EH (cell line): ENCODE results near the gene PLXNC1.

Experiments
- DNase-seq: peaks from one replicate; pipeline ENCODE4 v3.0.0-alpha.2; 2015; ENCODE audit warnings: low read depth

The PLXNC1 gene

GRCh38 chr12:94147991-94148738 is at the start of gene PLXNC1:
Gene PLXNC1, plus strand, starts transcription at chr12:94148577. Its CDS starts 395 bp downstream, at chr12:94148972.
- peak; percentile 61 for DNase-seq

GRCh38 chr12:94099191-94099590 is 49.2 kb upstream of the PLXNC1 start:
- DNase-seq = no peak

- peak; percentile 91 for DNase-seq
Measured at GRCh38 chr12:94099632-94100031, 48.7 kb upstream of the PLXNC1 start.

GRCh38 chr12:94100211-94100627 is 48.2 kb upstream of the PLXNC1 start:
- peak; percentile 73 for DNase-seq

- DNase-seq = peak; percentile 78
Measured at GRCh38 chr12:94100990-94101737, 47.2 kb upstream of the PLXNC1 start.

- peak; percentile 90 for DNase-seq
Measured at GRCh38 chr12:94101738-94102660, 46.4 kb upstream of the PLXNC1 start.

- DNase-seq = no peak
Measured at GRCh38 chr12:94103986-94104385, 44.4 kb upstream of the PLXNC1 start.

GRCh38 chr12:94107910-94108309 is 40.5 kb upstream of the PLXNC1 start:
- no peak for DNase-seq

- peak; percentile 76 for DNase-seq
Measured at GRCh38 chr12:94109160-94109559, 39.2 kb upstream of the PLXNC1 start.

- no peak for DNase-seq
Measured at GRCh38 chr12:94110258-94110657, 38.1 kb upstream of the PLXNC1 start.

- DNase-seq = peak; percentile 27
Measured at GRCh38 chr12:94111302-94111701, 37.1 kb upstream of the PLXNC1 start.

GRCh38 chr12:94112121-94112520 is 36.3 kb upstream of the PLXNC1 start:
- no peak for DNase-seq

- DNase-seq = no peak
Measured at GRCh38 chr12:94114166-94114565, 34.2 kb upstream of the PLXNC1 start.

- no peak for DNase-seq
Measured at GRCh38 chr12:94116191-94116590, 32.2 kb upstream of the PLXNC1 start.

GRCh38 chr12:94121886-94122285 is 26.5 kb upstream of the PLXNC1 start:
- DNase-seq = no peak

GRCh38 chr12:94122591-94122990 is 25.8 kb upstream of the PLXNC1 start:
- no peak for DNase-seq

GRCh38 chr12:94123127-94123526 is 25.2 kb upstream of the PLXNC1 start:
- no peak for DNase-seq

GRCh38 chr12:94126067-94126466 is 22.3 kb upstream of the PLXNC1 start:
- no peak for DNase-seq

- no peak for DNase-seq
Measured at GRCh38 chr12:94127239-94128131, 20.9 kb upstream of the PLXNC1 start.

- no peak for DNase-seq
Measured at GRCh38 chr12:94128280-94128679, 20.1 kb upstream of the PLXNC1 start.
